Activated CD8-positive, alpha-beta memory T cell treated with anti-CD3 and anti-CD28 coated beads for 1 hour (primary cell): ENCODE data around the gene KARS1.

Source experiments
- DNase-seq, 2 donors: peaks; one replicate each; pipeline ENCODE4 v3.0.0-alpha.2; 2020; ENCODE audit warnings: low read depth in 1 of 2; ENCODE audit errors: extremely low read depth in 1 of 2

KARS1 gene

GRCh38 chr16:75647492-75648264, at the start of gene KARS1, which contains the start of gene TERF2IP:
KARS1 (minus strand) TSS chr16:75647665; CDS start chr16:75647639, 26 bp downstream.
TERF2IP (plus strand) TSS chr16:75647773; CDS start chr16:75647883, 110 bp downstream.
- peak; percentile 77 to 88 for DNase-seq

- DNase-seq, result no peak
Measured at GRCh38 chr16:75695708-75696107, 48.2 kb upstream of the KARS1 start.

GRCh38 chr16:75687361-75687760, 39.9 kb upstream of the KARS1 start:
- DNase-seq, result no peak

GRCh38 chr16:75682308-75682707, 34.8 kb upstream of the KARS1 start:
- no peak for DNase-seq

GRCh38 chr16:75679366-75679765, 31.9 kb upstream of the KARS1 start:
- DNase-seq, result no peak

GRCh38 chr16:75676909-75677308, 29.4 kb upstream of the KARS1 start, which contains the start of gene CPHXL2:
CPHXL2 (minus strand) TSS chr16:75677009; CDS start chr16:75676999, 10 bp downstream.
- DNase-seq, result no peak

GRCh38 chr16:75667503-75667902, 20.0 kb upstream of the KARS1 start:
- DNase-seq, result no peak

GRCh38 chr16:75660726-75661302, 13.3 kb upstream of the KARS1 start:
- DNase-seq, result no peak

- DNase-seq, result no peak
Measured at GRCh38 chr16:75660321-75660720, 12.9 kb upstream of the KARS1 start.

- no peak for DNase-seq
Measured at GRCh38 chr16:75658175-75658574, 10.7 kb upstream of the KARS1 start.

GRCh38 chr16:75653922-75654321, 6.5 kb upstream of the KARS1 start:
- DNase-seq, result no peak

- DNase-seq, result peak; percentile 69 to 76
Measured at GRCh38 chr16:75648265-75649076, 1.0 kb upstream of the KARS1 start.

- no peak for DNase-seq
Measured at GRCh38 chr16:75647112-75647491, 363 bp downstream of the KARS1 start.

GRCh38 chr16:75644240-75645012, 3.0 kb downstream of the KARS1 start:
- DNase-seq, result no peak

GRCh38 chr16:75640598-75640997, 6.9 kb downstream of the KARS1 start:
- DNase-seq, result no peak

GRCh38 chr16:75635036-75635435, 12.4 kb downstream of the KARS1 start:
- no peak for DNase-seq

GRCh38 chr16:75632857-75633256, 14.6 kb downstream of the KARS1 start:
- no peak for DNase-seq

GRCh38 chr16:75630052-75630451, 17.4 kb downstream of the KARS1 start:
- DNase-seq, result no peak

GRCh38 chr16:75629132-75629531, 18.3 kb downstream of the KARS1 start:
- DNase-seq, result no peak

- no peak for DNase-seq
Measured at GRCh38 chr16:75628351-75628750, 19.1 kb downstream of the KARS1 start.

GRCh38 chr16:75627851-75628250, 19.6 kb downstream of the KARS1 start:
- no peak for DNase-seq
